HEK293 (cell line): ENCODE measurements around the gene FTSJ1.

Source experiments
- CTCF ChIA-PET: fragments of 350-600 bp; formaldehyde crosslinking; extraction: SDS; loops from one replicate; lab custom pipeline; 2021; ENCODE audit warnings: antibody characterized with exemption; lab: Yijun Ruan, JAX
- POLR2A ChIA-PET: fragments of 300-600 bp; formaldehyde crosslinking; extraction: SDS; loops from one replicate; lab custom pipeline; 2020; ENCODE audit warnings: antibody characterized with exemption, inconsistent platforms; lab: Yijun Ruan, JAX
- H3K27ac ChIP-seq: fragments of 200-500 bp; sonication (Bioruptor generic); 2 replicates; pipeline ENCODE4 v1.5.1; 2014; ENCODE audit warnings: low read depth, low read length, control low read depth, inconsistent platforms; ENCODE audit errors: extremely low read depth
- H3K36me3 ChIP-seq, 2 experiments: fragments of 200-500 bp in 1 of 2; sonication (Bioruptor generic) in 1 of 2; 1 replicate in 1 of 2; 2 replicates in 1 of 2; pipeline ENCODE4 v1.5.1; 2014 to 2017; ENCODE audit warnings: inconsistent platforms in 2 of 2, low read length in 2 of 2; ENCODE audit not compliant: control insufficient read depth in 2 of 2, insufficient read depth in 1 of 2
- H3K4me1 ChIP-seq: fragments of 200-500 bp; sonication (Bioruptor generic); 2 replicates; pipeline ENCODE4 v1.5.1; 2014; ENCODE audit warnings: mild to moderate bottlenecking, low read length, inconsistent platforms; ENCODE audit not compliant: control insufficient read depth, insufficient read depth
- H3K4me3 ChIP-seq: 2 replicates; pipeline ENCODE4 v1.5.1; 2011; ENCODE audit warnings: low read depth, mild to moderate bottlenecking, control low read depth, low read length, moderate library complexity
- H3K9me3 ChIP-seq: fragments of 200-500 bp; sonication (Bioruptor generic); 2 replicates; pipeline ENCODE4 v1.5.1; 2014; ENCODE audit warnings: low read depth, low read length, inconsistent platforms; ENCODE audit not compliant: control insufficient read depth, insufficient read depth
- GLIS2 ChIP-seq: fragments of 450-650 bp; formaldehyde crosslinking; IDR thresholded peaks from 2 replicates; pipeline ENCODE4 v1.5.1; 2016; ENCODE audit warnings: missing biosample characterization, missing genetic modification characterization
- KLF1 ChIP-seq: fragments of 450-650 bp; formaldehyde crosslinking; IDR thresholded peaks from 2 replicates; pipeline ENCODE4 v1.5.1; 2016; ENCODE audit warnings: missing biosample characterization, missing genetic modification characterization
- PBX3 ChIP-seq: sonication (generic); formaldehyde crosslinking; IDR thresholded peaks from 2 replicates; pipeline ENCODE4 v1.8.1; 2022; ENCODE audit warnings: mild to moderate bottlenecking, moderate library complexity, missing genetic modification reagents
- REPIN1 ChIP-seq: fragments of 450-650 bp; formaldehyde crosslinking; IDR thresholded peaks from 2 replicates; pipeline ENCODE4 v1.5.1; 2017; ENCODE audit warnings: missing biosample characterization, missing genetic modification characterization, low read depth
- TSHZ1 ChIP-seq: fragments of 450-650 bp; formaldehyde crosslinking; IDR thresholded peaks from 2 replicates; pipeline ENCODE4 v1.5.1; 2016; ENCODE audit warnings: missing biosample characterization, missing genetic modification characterization, borderline replicate concordance
- YY2 ChIP-seq: fragments of 450-650 bp; formaldehyde crosslinking; IDR thresholded peaks from 2 replicates; pipeline ENCODE4 v1.5.1; 2016; ENCODE audit warnings: missing biosample characterization, missing genetic modification characterization
- ZBTB21 ChIP-seq: fragments of 450-650 bp; formaldehyde crosslinking; IDR thresholded peaks from 2 replicates; pipeline ENCODE4 v1.5.1; 2017; ENCODE audit warnings: missing biosample characterization, missing genetic modification characterization
- ZBTB48 ChIP-seq: fragments of 450-650 bp; formaldehyde crosslinking; IDR thresholded peaks from 2 replicates; pipeline ENCODE4 v1.5.1; 2016; ENCODE audit warnings: missing biosample characterization, missing genetic modification characterization
- ZFP41 ChIP-seq: fragments of 450-650 bp; formaldehyde crosslinking; IDR thresholded peaks from 2 replicates; pipeline ENCODE4 v1.5.1; 2016; ENCODE audit warnings: missing biosample characterization, missing genetic modification characterization, borderline replicate concordance
- ZFP69B ChIP-seq: fragments of 450-650 bp; formaldehyde crosslinking; IDR thresholded peaks from 2 replicates; pipeline ENCODE4 v1.5.1; 2016; ENCODE audit warnings: missing biosample characterization, missing genetic modification characterization
- ZNF157 ChIP-seq: fragments of 450-650 bp; formaldehyde crosslinking; IDR thresholded peaks from 2 replicates; pipeline ENCODE4 v1.5.1; 2016; ENCODE audit warnings: missing biosample characterization, missing genetic modification characterization
- ZNF174 ChIP-seq: fragments of 450-650 bp; formaldehyde crosslinking; IDR thresholded peaks from 2 replicates; pipeline ENCODE4 v1.5.0; 2017; ENCODE audit warnings: missing biosample characterization, mild to moderate bottlenecking, missing genetic modification characterization
- ZNF184 ChIP-seq: fragments of 450-650 bp; IDR thresholded peaks from 2 replicates; pipeline ENCODE4 v1.5.1; 2018; ENCODE audit warnings: missing biosample characterization, mild to moderate bottlenecking, missing genetic modification characterization
- ZNF239 ChIP-seq: fragments of 450-650 bp; formaldehyde crosslinking; IDR thresholded peaks from 2 replicates; pipeline ENCODE4 v1.5.1; 2016; ENCODE audit warnings: missing biosample characterization, missing genetic modification characterization
- ZNF404 ChIP-seq: fragments of 450-650 bp; formaldehyde crosslinking; IDR thresholded peaks from 2 replicates; pipeline ENCODE4 v1.5.1; 2017; ENCODE audit warnings: missing biosample characterization, missing genetic modification characterization
- ZNF449 ChIP-seq: fragments of 450-650 bp; formaldehyde crosslinking; IDR thresholded peaks from 2 replicates; pipeline ENCODE4 v1.5.1; 2017; ENCODE audit warnings: missing biosample characterization, mild to moderate bottlenecking, missing genetic modification characterization, moderate library complexity
- ZNF510 ChIP-seq: fragments of 450-650 bp; formaldehyde crosslinking; IDR thresholded peaks from 2 replicates; pipeline ENCODE4 v1.5.1; 2018; ENCODE audit warnings: mild to moderate bottlenecking, missing genetic modification characterization, missing biosample characterization; ENCODE audit not compliant: insufficient replicate concordance
- ZNF670 ChIP-seq: fragments of 450-650 bp; formaldehyde crosslinking; IDR thresholded peaks from 2 replicates; pipeline ENCODE4 v1.5.1; 2016; ENCODE audit warnings: missing biosample characterization, missing genetic modification characterization, low read depth
- ZNF677 ChIP-seq: fragments of 450-650 bp; IDR thresholded peaks from 2 replicates; pipeline ENCODE4 v1.5.0; 2018; ENCODE audit warnings: missing biosample characterization, mild to moderate bottlenecking, missing genetic modification characterization, moderate library complexity
- ZNF692 ChIP-seq: fragments of 450-650 bp; formaldehyde crosslinking; IDR thresholded peaks from 2 replicates; pipeline ENCODE4 v1.5.1; 2016; ENCODE audit warnings: missing biosample characterization, missing genetic modification characterization
- ZSCAN18 ChIP-seq: fragments of 450-650 bp; formaldehyde crosslinking; IDR thresholded peaks from 2 replicates; pipeline ENCODE4 v1.5.1; 2016; ENCODE audit warnings: missing biosample characterization, missing genetic modification characterization
- ZSCAN23 ChIP-seq: fragments of 450-650 bp; formaldehyde crosslinking; IDR thresholded peaks from 2 replicates; pipeline ENCODE4 v1.5.1; 2016; ENCODE audit warnings: missing biosample characterization, missing genetic modification characterization
- ZSCAN30 ChIP-seq: fragments of 450-650 bp; IDR thresholded peaks from 2 replicates; pipeline ENCODE4 v1.5.1; 2018; ENCODE audit warnings: missing biosample characterization, mild to moderate bottlenecking, missing genetic modification characterization, moderate library complexity

Gene FTSJ1

GRCh38 chrX:48496660-48497059 is 20.7 kb downstream of the FTSJ1 start:
- Histone ChIP-seq H3K9me3 (no peaks in the 10 kb centered on the region), H3K27ac (no peak overlapping the region), H3K4me1 (no peaks in the 10 kb centered on the region), H3K36me3 (no peaks in the 10 kb centered on the region), H3K4me3 (no peak overlapping the region)
- CTCF ChIA-PET, result interaction anchor here (0.6 to 0.7 kb wide), 2 partner anchors 537 to 955 kb away, joined by 3 to 4 read pairs; no protein-coding TSS in a partner anchor
- POLR2A ChIA-PET, result no interaction called here
- TF ChIP-seq GLIS2 (tag by site-specific recombination) (no peak), ZNF239 (tag by site-specific recombination) (no peak), ZSCAN18 (tag by site-specific recombination) (no peak), TSHZ1 (tag by site-specific recombination) (no peak), ZFP41 (tag by site-specific recombination) (no peak), ZNF174 (no peak), ZFP69B (tag by site-specific recombination) (no peak), ZSCAN30 (tag by site-specific recombination) (no peak), ZBTB21 (no peak), ZNF449 (no peak)

GRCh38 chrX:48497871-48498270 is 21.9 kb downstream of the FTSJ1 start:
- POLR2A ChIA-PET, result no interaction called here
- Histone ChIP-seq H3K4me3 (no peak overlapping the region), H3K4me1 (no peaks in the 10 kb centered on the region), H3K36me3 (no peaks in the 10 kb centered on the region), H3K9me3 (no peaks in the 10 kb centered on the region), H3K27ac (no peak overlapping the region)
- CTCF ChIA-PET, result no interaction called here
- no peak for TF ChIP-seq ZNF677 (tag by site-specific recombination)
- TF ChIP-seq ZNF404 (tag by site-specific recombination), result no peak
- no peak for TF ChIP-seq YY2
- TF ChIP-seq ZBTB48 (tag by site-specific recombination), result no peak
- TF ChIP-seq ZNF670 (tag by site-specific recombination), result no peak
- TF ChIP-seq ZNF692, result no peak
- TF ChIP-seq ZNF184 (tag by site-specific recombination), result no peak
- TF ChIP-seq KLF1, result no peak
- TF ChIP-seq PBX3 (CRISPR knock-in tag), result no peak
- TF ChIP-seq ZNF510 (tag by site-specific recombination), result no peak
- no peak for TF ChIP-seq ZSCAN23 (tag by site-specific recombination)
- no peak for TF ChIP-seq REPIN1 (tag by site-specific recombination)
- no peak for TF ChIP-seq ZNF157 (tag by site-specific recombination)
